ENCODE results near the gene TMEM132D.

TMEM132D gene

DNA sequence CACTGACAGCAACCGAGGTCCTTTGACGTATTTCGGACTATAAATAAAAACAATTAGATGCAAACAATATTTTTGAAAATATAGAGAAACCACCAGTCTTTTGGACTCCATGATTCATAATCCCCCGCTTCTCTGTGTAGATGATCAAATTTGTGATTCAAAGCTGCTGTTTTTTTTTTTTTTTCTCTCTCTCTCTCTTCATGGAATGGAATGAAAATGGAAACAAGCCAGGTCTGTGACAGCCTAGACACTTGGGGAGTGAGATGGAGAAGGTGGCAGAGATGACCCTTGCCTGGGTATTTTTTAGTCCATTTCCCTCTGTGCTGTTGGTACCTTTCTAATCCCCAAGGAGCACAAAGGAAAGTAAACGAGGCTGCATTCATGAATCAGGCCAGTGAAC lies 802.0 kb downstream of the TMEM132D start:
- no peak for DNase-seq (ENCODE audit: low read depth in 2 of 2)

DNA sequence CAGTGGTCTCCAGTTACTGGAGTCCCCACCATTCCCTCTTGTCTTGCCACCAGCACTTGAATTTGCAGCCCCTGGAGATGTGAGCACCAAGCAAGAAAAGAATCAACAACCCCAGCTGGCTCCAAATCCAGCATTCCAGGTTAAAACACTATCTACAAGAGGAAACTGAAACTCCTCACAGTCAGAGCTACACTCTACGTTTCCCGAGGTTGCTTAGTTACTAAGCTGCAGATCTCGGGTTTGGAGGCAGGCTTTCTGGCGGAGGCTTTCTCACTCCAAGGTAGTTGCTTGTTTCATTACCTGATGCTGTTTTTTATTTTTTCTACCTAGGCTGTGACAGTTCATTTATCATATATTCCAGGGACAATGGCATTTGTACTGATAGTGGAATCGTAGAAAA lies 802.4 kb downstream of the TMEM132D start:
- no peak for DNase-seq (ENCODE audit: low read depth in 2 of 2)

DNA sequence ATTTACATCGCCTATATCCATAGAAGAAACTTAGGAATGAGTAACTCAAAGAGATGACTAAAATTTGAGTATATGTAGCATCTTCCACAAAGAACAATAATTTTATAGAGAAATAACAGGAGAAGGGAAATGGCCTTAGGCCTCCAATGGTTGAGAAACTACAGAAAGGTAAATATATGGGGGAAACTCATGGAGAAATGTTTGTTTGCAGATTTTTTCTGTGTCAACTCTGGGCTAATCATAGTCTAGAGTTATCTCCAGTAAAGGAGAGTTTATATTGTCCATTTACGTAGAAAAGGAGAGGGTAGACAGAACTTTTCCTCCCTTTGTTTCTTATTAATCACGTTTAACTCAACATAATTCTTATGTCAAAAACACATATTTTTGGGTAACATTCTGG lies 806.4 kb downstream of the TMEM132D start:
- DNase-seq (ENCODE audit: low read depth in 2 of 2): no peak

DNA sequence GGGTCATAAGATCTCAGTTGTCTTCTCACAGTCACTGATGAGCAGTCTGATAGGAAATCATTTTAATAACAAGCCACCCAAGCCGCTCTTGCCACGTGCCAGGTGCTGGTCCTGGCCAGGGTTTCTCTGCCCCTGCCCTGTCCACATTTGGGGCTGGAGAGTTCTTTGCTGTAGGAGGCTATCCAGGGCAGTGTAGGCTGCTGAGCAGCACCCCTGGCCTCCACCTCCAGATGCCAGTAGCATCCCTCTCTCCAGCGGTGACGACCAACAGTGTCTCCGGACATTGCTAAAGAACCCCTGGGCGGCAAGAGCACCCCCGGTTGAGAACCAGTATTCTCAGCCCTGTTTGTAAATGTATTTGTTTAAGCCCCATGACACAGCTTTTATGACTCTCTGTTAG lies 806.9 kb downstream of the TMEM132D start:
- no peak for DNase-seq (ENCODE audit: low read depth in 2 of 2)

DNA sequence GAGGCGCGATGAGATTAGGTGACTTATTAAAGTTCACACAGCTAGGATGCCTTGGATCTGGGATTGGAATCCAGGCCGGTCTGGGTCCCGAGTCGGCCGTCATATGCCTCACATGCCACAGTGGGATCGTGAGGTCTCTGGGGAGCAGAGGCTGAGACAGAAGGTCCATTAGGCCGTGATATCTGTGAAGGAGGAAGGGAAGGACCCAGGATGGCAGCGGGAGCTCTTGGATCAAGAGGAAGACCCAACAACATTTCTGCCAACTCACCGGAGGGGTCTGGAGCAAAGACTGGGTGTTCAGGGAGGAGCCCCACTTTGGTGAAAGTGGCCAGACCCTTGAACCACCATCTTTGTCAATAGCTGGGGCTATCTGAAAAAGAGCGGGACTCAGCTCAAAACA lies 807.6 kb downstream of the TMEM132D start:
- no peak for DNase-seq (ENCODE audit: low read depth in 2 of 2)

DNA sequence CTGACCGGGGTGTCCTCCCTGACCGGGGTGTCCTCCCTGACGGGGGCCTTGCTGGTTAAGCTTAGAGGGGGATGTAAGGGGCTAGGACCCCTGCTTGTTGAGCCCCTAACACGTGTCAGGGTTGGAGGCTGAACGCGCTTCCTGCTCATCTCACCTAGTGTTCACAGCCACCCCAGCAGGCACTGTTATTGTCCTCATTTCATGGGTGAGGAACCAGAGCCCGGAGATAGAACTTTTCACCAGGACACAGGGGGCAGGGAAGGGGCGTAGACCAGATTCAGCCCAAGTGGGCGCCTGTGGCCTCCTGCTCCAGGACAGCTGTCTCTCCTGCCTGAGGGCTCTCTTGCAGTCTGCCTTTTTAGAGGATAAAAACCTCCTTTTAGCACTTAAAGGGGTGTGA lies 814.2 kb downstream of the TMEM132D start:
- no peak for DNase-seq (ENCODE audit: low read depth in 2 of 2)

DNA sequence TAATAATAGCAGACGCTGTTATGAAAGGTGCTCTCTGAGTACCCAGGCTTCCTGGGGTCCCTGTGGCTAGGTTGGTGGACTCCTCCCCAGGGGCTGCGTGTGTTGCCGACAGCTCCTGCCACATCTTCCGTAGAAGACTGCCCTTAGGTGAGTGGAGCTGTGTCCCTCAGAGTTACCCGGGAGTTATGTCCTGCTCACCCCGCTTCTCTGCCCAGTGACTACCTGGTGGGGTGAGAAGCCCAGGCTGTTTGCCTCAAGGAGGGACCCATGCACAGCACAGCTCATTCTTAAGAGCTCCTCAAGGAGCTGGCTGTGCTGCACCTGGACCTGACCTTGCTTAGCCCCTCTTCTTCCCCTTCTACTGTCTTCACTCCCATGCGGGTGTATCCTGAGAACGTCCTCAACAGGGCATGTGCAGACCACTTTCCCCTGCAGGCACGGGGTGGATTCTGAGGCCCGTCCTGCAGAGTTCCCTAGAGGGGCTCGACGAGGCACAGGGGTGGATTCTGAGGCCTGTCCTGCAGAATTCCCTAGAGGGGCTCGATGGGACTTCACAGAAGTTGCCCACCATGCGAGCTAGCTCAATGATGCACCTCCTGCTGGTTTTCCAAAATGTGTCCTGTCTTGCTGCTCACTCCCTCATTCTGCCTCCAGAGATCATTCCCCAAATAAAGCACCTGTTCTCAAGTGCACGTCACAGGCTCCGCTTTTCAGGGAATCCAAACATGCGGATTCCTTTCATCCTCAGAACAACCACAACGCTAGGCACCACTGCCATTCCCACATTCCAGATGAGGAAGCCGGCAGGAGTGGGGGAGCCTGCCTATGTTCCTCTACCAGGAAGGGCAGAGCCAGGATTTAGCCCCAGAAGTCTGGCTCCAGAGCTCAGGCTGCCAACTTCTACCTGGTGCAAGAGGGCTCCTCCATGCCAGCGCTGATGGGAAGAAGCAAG lies 818.7 kb downstream of the TMEM132D start:
- DNase-seq (ENCODE audit: low read depth in 2 of 2): no peak

DNA sequence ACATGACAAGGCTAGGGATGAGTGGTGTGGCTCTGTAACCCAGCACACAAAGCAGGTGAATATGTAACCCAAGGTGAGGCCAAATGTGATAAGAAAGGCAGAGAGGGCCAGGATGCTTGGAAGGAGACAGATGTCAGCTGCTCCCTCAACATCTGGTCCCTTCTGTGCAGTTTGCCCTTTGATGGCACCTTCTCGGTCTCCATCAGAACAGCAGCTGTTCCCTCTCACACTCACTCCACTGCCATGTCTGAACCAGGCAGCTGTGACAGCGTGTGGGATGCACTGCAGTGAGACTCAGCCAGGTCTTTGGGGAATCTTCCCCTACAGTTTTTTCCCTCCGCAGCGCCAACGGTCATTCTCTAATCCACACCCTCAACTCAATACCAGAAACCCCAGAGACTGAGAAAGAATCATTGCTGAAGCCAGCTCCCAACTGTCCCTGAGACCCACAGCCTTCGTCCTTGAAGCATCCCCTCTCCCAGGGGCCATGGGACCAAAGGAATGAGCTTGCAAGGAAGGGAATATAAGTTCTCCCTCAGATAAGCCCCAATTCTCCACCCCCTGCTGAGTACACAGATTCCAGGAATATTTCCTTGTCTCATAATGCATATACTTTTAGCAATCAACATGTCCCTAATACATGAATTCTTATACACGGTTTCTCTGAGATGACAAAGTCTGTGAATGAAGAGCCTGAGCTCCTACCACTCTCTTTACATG lies 820.5 kb downstream of the TMEM132D start:
- no peak for DNase-seq (ENCODE audit: low read depth in 2 of 2)

DNA sequence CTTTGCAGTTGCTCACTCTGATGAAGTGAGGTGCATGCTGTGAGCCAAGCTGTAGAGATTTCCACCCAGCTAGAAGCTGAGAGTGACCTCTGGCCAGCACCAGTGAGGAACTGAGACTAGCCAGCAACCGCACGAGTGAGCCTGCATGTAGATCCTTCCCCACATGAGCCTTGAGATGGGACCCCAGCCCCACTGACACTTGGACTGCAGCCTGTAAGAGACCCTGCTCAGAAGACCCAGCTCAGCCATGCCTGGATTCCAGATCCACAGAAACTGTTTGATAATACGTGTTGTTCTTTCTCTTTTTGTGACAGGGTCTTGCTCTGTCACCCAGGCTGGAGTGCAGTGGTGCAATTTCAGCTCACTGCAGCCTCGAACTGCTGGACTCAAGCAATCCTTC lies 821.4 kb downstream of the TMEM132D start:
- DNase-seq (ENCODE audit: low read depth in 2 of 2): no peak

DNA sequence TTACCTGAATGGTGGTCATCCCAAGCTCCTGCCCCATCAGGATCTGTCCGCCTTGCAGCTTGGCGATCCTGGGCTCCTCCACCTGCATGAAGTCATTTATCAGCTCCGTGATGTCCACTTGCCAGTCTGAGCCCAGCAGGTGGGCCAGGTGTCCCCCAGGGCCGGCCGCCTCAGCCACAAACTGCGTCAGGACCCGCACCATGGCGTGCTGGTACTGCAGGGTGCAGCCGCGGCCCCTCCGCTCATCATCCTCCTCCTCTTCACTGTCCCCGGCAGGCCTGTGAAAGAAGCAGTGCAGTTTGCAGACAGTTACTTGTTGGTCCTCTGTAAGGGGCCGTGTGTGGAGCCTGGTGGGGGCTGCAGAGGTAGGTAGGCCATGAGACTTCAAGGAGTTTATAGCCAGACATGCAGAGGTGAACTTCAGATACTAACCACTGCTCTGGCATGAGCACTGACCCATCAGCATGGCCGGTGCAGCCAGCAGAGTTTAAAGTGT lies 822.0 kb downstream of the TMEM132D start:
- DNase-seq (ENCODE audit: low read depth in 2 of 2): no peak

DNA sequence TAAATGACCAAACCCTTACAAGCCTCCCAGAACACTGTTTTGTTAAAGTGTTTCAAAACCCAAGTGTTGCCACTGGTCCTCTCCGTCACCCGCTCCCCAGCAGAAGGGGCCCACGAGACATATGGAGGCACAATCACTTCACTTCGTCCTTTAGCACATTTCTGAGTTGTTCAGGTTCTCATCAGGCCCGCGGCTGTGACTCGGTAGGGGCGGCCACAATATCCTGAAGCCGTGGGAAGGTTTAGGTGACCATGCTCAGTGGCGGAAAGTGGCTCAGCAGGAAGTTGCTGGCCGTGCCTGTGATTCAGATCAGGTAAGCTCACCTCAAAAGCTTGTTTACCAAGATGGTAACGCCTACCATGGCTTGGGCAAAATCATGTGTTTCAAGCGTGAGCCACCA lies 823.0 kb downstream of the TMEM132D start:
- DNase-seq (ENCODE audit: low read depth in 2 of 2): no peak

DNA sequence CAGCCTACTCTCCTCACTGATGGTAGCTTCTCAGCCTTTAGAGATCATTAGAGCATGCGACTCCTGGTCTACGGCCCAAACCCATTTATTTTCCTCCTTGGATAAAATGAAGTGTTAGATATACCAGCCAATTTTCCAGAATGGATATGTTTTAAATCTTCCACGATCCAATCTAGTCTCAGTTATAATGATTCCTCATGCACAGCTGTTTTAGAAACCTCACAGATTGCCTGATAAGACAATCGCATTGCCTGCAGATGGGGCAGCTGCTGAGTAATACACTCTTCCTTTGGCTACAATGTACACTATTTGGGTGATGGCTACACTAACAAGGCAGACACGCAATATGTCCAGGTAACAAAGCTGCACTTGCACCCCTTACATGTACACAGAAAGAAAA lies 823.4 kb downstream of the TMEM132D start:
- DNase-seq (ENCODE audit: low read depth in 2 of 2): no peak

DNA sequence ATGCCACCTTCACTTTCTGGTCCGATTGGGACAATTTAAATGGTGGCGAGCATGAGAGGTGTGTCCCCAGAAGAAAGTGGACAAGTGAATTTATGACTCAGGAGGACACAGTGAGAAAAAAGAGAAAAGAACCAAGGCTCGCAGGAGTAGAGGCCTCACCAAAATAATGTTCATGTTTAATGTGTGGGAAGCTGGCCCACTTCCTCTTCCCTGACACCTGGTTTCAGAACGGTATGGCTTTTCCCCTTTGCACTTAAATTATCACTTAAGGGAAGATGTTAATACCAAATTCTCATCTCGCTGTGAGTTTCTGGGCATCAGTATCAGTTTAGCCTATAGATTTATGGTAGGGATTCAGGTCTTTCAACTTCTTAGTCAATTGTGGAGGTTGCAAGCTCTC lies 824.1 kb downstream of the TMEM132D start:
- DNase-seq (ENCODE audit: low read depth in 2 of 2): no peak

DNA sequence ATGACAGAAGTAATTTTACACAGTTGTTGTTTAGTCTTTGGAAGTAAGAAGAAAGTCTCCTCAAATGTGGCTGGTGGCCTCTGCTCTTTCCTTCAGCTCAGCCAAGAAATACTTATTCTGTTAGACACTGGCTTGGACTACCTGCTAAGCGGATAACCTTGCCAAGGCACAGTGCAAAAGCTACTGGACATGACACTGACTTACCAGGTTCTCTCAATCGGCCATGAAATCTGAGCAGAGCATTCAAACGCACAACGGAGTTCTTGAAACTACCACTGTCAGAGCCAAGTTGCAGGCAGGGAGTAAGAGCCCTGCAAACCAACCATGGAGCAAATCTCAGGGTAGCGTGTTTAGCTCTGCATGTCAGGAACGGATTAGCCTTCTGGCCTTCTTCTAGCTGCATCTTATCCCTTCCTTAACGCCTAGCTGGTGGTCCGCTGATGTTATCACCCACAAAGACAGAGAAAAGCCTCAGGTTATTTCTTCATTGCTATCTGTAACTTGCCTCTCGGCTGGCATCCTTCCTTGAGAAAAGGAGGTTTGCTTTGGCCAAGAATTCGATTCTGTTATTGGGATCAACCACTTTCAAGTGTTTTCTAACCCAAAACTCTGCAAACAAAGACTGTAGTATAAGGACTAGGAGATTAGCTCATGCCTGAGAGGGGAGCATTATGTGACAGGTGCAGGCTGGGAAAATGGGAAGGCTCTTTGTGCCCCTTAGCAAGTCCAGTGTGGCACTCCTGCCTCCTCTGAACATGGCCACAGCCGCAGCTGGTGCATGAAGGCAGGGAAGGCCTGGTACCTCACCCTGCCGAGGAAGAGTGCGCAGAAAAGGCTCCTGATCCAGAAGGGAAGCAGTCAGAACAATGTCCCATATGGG lies 827.1 kb downstream of the TMEM132D start:
- no peak for DNase-seq (ENCODE audit: low read depth in 2 of 2)

DNA sequence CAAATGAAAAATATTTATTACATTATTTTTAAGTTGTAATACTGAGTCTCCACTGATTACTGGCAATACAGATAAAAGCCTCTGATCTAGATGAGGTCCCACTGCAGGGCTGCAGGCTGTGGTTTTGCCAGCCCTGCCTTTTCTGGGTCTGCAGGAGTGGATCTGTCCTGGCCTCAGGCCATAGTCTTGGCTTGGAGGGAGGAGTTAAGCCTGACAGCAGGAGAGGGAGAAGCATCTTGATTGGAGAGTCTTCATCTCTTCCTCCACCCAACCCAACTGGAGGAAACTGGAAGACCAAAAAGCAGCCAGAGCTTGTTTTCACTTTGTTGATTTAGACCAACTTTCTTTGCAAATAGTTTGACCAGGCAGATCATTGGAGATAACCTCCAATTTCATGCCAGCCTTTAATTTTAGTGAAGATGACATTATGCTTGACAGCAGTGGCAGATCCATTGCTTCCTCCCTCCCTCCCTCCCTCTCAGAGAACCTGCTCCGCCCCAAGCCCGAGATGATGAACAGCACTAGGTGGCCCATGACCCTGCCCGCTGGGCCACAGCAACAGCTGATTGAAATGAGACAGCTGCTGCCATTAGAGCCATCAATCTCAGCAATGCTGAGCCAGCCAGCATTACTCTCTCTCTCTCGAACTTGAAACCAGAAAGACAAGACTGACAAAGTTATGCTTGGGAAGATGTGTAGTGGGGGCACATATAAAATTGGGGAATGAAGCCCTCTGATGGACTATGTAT lies 828.2 kb downstream of the TMEM132D start:
- no peak for DNase-seq (ENCODE audit: low read depth in 2 of 2)

DNA sequence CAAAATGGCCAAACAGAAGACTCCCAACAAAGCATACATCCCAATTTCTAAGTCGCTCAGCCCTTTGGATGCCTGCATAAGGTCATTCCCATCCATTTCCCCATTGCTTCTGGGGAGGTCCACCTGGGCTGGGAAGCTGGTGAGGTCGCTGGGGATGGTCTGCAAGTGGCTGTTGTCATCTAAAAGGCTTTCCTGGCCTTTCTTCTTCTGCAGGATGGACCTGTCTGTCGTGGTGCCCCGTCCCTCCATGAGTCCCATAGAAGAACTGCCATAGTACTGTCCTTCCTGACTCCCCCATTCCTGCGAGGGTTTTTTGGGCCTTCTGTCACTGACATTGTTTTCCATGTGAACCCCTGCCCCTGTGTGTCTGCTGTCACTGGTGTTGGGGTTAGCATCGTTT lies 829.4 kb downstream of the TMEM132D start:
- DNase-seq (ENCODE audit: low read depth in 2 of 2): no peak

DNA sequence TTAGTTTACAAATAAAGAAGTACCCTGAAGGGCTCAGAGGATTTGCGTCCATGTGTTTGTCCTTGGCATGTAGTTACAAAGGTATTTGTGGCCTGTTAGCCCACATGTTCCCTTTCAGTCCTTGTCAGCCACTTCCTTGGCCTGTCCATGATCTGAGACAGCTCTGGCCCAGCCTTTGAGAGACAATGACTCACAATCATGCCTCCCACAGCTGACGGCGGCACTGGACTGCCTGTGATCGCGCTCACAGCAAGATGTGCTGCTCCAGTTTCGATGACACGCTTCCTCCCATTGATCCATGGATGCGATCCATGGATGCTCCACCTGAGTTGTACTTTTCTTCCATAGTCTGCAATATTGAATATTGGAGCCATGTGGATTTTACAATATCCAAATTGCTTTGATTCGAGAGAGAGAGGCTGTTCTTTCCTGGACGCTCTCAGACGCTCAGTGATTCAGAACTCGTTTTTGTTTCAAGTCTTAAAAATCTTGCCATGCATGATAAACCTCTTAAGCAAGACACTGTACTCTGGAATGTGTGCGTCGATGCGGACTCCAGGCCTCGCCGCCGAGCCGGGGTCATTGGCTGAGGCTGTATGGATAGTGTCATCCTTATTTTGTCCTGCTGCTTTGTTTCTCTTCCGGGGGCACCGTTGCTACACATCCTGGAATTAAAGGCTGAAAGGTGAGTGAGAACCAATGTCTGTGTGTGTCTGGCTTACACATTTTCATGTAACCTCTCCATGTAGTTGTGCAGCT lies 830.5 kb downstream of the TMEM132D start:
- DNase-seq (ENCODE audit: low read depth in 2 of 2): no peak

DNA sequence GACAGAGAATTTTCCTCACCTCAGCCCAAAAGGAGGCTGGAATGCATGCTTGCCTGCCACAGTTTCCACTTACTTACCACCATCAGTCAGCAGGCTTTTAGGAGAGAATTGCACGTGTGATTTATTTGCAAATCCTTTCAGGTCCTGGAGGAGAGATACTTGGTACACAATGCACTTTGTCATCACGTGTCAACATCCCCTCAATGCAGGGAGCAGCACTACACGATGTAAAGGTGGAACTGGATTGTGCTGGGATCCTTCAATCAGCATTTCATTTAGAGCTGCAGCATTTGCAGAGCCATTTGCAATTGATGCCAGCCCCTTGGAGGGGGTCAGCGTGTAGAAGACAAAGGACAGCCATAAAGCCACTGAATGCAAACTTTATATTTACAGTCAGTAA lies 832.5 kb downstream of the TMEM132D start:
- no peak for DNase-seq (ENCODE audit: low read depth in 2 of 2)

DNA sequence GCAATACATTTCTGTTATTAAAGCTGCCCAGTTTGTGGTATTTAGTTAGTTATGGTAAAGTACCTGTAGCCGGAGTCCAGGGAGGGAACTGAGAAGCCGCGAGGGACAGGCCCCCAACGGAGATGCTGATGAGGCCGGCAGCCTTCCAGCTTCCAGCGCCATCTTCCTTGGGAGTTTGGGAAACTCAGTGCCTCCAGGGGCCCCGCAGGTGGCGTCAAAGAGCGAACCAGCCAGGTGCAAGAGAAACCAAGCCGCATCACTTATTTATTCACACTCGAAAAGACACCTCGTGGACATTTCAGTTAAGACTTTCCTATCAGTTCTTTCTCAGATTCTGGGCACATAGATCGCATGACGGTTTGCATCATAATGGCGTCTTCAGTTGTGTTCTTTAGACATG lies 833.9 kb downstream of the TMEM132D start:
- DNase-seq (ENCODE audit: low read depth in 2 of 2): no peak

DNA sequence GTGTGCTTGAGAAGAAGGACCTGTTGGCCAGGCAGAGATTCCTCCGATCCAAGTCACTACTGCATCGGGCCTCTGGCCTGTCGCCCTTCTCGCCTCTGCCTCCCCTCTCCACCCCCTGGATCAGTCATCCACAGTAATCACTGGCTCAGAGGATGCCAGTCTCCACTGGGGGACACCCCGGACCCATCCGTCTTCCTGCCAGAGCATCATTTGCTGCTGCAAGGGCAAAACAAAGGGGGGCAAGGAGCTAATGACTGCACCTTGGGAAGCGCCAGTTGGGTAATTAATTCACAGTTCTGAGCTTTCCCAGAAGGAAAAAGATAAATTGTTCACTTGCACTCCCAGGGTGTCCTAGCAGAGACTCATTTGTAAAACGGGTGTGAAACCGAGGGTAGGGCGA lies 835.1 kb downstream of the TMEM132D start:
- DNase-seq (ENCODE audit: low read depth in 2 of 2): no peak

DNA sequence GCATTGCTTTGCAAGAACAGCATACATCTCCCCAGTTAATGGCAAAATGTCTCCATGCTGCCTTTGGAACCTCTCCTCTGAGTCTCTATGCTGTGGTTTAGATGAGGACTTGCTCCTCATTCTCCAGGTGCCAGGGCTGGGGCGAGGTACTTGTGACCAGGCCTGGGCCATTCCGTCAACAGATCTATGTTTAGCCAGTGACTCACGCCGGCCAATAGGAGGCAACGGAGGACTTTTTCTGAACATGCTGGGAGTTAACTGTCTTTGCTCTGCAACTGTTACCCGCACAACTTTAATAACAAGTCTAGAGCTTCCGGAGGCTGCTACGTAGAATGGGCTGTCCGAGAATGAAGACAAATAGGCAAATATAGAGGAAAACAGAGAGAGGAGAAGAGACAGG lies 836.3 kb downstream of the TMEM132D start:
- DNase-seq (ENCODE audit: low read depth in 2 of 2): no peak

All from stimulated activated CD8-positive, alpha-beta memory T cell treated with anti-CD3 and anti-CD28 coated beads, Interleukin-7, amount 100 ng/mL, for 4 hours (primary cell).